ENCODE measurements around the gene RPS14. TPM values are rescaled to one million over a fixed set of nuclear protein-coding genes. Genes with fewer than 3 reads are reported as not detected.

The RPS14 gene
- total and polyA plus RNA-seq, 9 of the 15 experiments (the other 6 are each of a cell fraction or from before 2014, with no cell fraction given) = 1,824 to 5,983 (median 3,017) TPM

GRCh38 chr5:150481972-150482406 lies 32.5 kb upstream of the RPS14 start (continued):
- TF ChIP-seq, protein P1, sequence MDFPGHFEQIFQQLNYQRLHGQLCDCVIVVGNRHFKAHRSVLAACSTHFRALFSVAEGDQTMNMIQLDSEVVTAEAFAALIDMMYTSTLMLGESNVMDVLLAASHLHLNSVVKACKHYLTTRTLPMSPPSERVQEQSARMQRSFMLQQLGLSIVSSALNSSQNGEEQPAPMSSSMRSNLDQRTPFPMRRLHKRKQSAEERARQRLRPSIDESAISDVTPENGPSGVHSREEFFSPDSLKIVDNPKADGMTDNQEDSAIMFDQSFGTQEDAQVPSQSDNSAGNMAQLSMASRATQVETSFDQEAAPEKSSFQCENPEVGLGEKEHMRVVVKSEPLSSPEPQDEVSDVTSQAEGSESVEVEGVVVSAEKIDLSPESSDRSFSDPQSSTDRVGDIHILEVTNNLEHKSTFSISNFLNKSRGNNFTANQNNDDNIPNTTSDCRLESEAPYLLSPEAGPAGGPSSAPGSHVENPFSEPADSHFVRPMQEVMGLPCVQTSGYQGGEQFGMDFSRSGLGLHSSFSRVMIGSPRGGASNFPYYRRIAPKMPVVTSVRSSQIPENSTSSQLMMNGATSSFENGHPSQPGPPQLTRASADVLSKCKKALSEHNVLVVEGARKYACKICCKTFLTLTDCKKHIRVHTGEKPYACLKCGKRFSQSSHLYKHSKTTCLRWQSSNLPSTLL (IDR thresholded peaks at IDR 0.05) = no peak
- TF ChIP-seq, protein P2, sequence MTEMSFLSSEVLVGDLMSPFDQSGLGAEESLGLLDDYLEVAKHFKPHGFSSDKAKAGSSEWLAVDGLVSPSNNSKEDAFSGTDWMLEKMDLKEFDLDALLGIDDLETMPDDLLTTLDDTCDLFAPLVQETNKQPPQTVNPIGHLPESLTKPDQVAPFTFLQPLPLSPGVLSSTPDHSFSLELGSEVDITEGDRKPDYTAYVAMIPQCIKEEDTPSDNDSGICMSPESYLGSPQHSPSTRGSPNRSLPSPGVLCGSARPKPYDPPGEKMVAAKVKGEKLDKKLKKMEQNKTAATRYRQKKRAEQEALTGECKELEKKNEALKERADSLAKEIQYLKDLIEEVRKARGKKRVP (CRISPR knock-in tag; IDR thresholded peaks at IDR 0.05) = no peak
- TF ChIP-seq ZNF253 (CRISPR knock-in tag; conservative IDR thresholded peaks at IDR 0.05) (no peak), ZNF717 (CRISPR knock-in tag; IDR thresholded peaks at IDR 0.05) (no peak), BRCA1 (IDR thresholded peaks at IDR 0.05) (no peak), BRCA1 (CRISPR knock-in tag; IDR thresholded peaks at IDR 0.05) (no peak), RBM25 (IDR thresholded peaks at IDR 0.05; ENCODE audit: low read depth, low read length, severe bottlenecking) (no peak), MXI1 (IDR thresholded peaks at IDR 0.05; ENCODE audit: low read depth, low read length) (no peak), SRF (CRISPR knock-in tag; IDR thresholded peaks at IDR 0.05) (no peak), HDAC1 (IDR thresholded peaks at IDR 0.05) (peak in 1 of 2 experiments; percentile 95; a peak in 2 of 4 replicates), ZNF696 (CRISPR knock-in tag; conservative IDR thresholded peaks at IDR 0.05) (no peak), CBX1 (IDR thresholded peaks at IDR 0.05; ENCODE audit: low read depth) (no peak), ZBTB34 (CRISPR knock-in tag; IDR thresholded peaks at IDR 0.05) (no peak), RBM17 (IDR thresholded peaks at IDR 0.05; ENCODE audit: borderline replicate concordance, low read depth, low read length) (no peak), GATAD2A (IDR thresholded peaks at IDR 0.05) (peak; percentile 83; the same call in 1 of the 2 replicates), SMAD4 (CRISPR knock-in tag; conservative IDR thresholded peaks at IDR 0.05) (peak; percentile 71), ZFX (CRISPR knock-in tag; IDR thresholded peaks at IDR 0.05) (peak; percentile 39), SRSF1 (IDR thresholded peaks at IDR 0.05; ENCODE audit: low read depth, low read length) (no peak), MAFF (IDR thresholded peaks at IDR 0.05; ENCODE audit: low read length) (no peak), RNF2 (IDR thresholded peaks at IDR 0.05) (no peak), TCF7 (IDR thresholded peaks at IDR 0.05; ENCODE audit: borderline replicate concordance) (no peak)
- TF ChIP-seq, protein P3, sequence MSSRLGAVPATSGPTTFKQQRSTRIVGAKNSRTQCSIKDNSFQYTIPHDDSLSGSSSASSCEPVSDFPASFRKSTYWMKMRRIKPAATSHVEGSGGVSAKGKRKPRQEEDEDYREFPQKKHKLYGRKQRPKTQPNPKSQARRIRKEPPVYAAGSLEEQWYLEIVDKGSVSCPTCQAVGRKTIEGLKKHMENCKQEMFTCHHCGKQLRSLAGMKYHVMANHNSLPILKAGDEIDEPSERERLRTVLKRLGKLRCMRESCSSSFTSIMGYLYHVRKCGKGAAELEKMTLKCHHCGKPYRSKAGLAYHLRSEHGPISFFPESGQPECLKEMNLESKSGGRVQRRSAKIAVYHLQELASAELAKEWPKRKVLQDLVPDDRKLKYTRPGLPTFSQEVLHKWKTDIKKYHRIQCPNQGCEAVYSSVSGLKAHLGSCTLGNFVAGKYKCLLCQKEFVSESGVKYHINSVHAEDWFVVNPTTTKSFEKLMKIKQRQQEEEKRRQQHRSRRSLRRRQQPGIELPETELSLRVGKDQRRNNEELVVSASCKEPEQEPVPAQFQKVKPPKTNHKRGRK (tag; IDR thresholded peaks at IDR 0.05) = no peak
